Measurements from ENCODE around the gene RPA3.

GRCh38 chr7:7686811-7687508 lies 31.4 kb downstream of the RPA3 start:
- TF ChIP-seq CTCF (IDR thresholded peaks at IDR 0.05; ENCODE audit: low read depth, low read length, poor library complexity, severe bottlenecking) (no peak), EZH2phosphoT487 (IDR thresholded peaks at IDR 0.05; ENCODE audit: borderline replicate concordance, low read length) (no peak)

Data from DOHH2 (cell line).